GM18868 (cell line): ENCODE measurements around the gene PMPCA.

Source experiments
- ATAC-seq: cut with Tn5 transposase; IDR thresholded peaks from one replicate; pipeline ENCODE4 v1.9.1; 2021; ENCODE audit warnings: mild to moderate bottlenecking, moderate library complexity; ENCODE audit not compliant: unreplicated experiment

The PMPCA gene

GRCh38 chr9:136410500-136411287, at the start of gene PMPCA, which contains the start of gene ENTR1:
Gene PMPCA (plus strand): TSS chr9:136410658. CDS start chr9:136410669, 11 bp downstream.
Gene ENTR1 (minus strand): TSS chr9:136410614. CDS start chr9:136410397, 217 bp downstream.
- peak; percentile 81 for ATAC-seq

GRCh38 chr9:136361047-136361753, 49.3 kb upstream of the PMPCA start:
- ATAC-seq, result no peak

- ATAC-seq, result no peak
Measured at GRCh38 chr9:136361754-136362449, 48.6 kb upstream of the PMPCA start.

GRCh38 chr9:136362450-136362784, 48.0 kb upstream of the PMPCA start:
- ATAC-seq, result no peak

GRCh38 chr9:136363106-136363948, 47.1 kb upstream of the PMPCA start, which contains the start of gene DNLZ:
Gene DNLZ (minus strand): TSS chr9:136363744. CDS start chr9:136363714, 30 bp downstream.
- ATAC-seq, result peak; percentile 79

GRCh38 chr9:136363949-136364748, 46.3 kb upstream of the PMPCA start:
- ATAC-seq, result no peak

GRCh38 chr9:136364942-136365774, 45.3 kb upstream of the PMPCA start:
- ATAC-seq, result no peak

- ATAC-seq, result no peak
Measured at GRCh38 chr9:136365775-136366222, 44.7 kb upstream of the PMPCA start.

GRCh38 chr9:136366826-136367225, 43.6 kb upstream of the PMPCA start:
- no peak for ATAC-seq

- ATAC-seq, result no peak
Measured at GRCh38 chr9:136367296-136368145, 42.9 kb upstream of the PMPCA start.

- ATAC-seq, result no peak
Measured at GRCh38 chr9:136368190-136368589, 42.3 kb upstream of the PMPCA start.

- ATAC-seq, result no peak
Measured at GRCh38 chr9:136370037-136370436, 40.4 kb upstream of the PMPCA start.

- ATAC-seq, result no peak
Measured at GRCh38 chr9:136370687-136371532, 39.5 kb upstream of the PMPCA start.

GRCh38 chr9:136371533-136371880, 39.0 kb upstream of the PMPCA start:
- ATAC-seq, result no peak

GRCh38 chr9:136372006-136372405, 38.5 kb upstream of the PMPCA start:
- ATAC-seq, result no peak

GRCh38 chr9:136372561-136373299, 37.7 kb upstream of the PMPCA start:
- ATAC-seq, result no peak
